Measurements from ENCODE around the gene KCNQ1. TPM values are rescaled to one million over a fixed set of nuclear protein-coding genes. Genes with fewer than 3 reads are reported as not detected.

The KCNQ1 gene
- total and polyA plus RNA-seq, 7 donors: 1.1 to 25.2 (median 3.8) TPM

GRCh38 chr11:2791139-2791520, 346.3 kb downstream of the KCNQ1 start:
- no peaks in the 10 kb centered on the region for H3K9me3 ChIP-seq
- no peak for TF ChIP-seq CTCF (IDR thresholded peaks at IDR 0.05)
- intact Hi-C loops (cut with DNase I): no loop called here
- H3K4me3 ChIP-seq: peak overlapping the region; percentile 25 to 59 (median 48)
- peak; percentile 52 for DNase-seq
- no peaks in the 10 kb centered on the region for H3K27me3 ChIP-seq
- peak overlapping the region in 2 of 4 donors; percentile 58 to 70 for H3K27ac ChIP-seq
- 58 to 86% methylated on average over 20 of the region's 20 CpGs for WGBS, 2 donors
- peaks cover 0 to 12% (median 10%) of the 10 kb centered on the region in 4 donors for H3K4me1 ChIP-seq
- H3K36me3 ChIP-seq: no peaks in the 10 kb centered on the region

- H3K27ac ChIP-seq: peak overlapping the region; percentile 25 to 70 (median 52)
- intact Hi-C loops (cut with DNase I): no loop called here
- no peak for TF ChIP-seq POLR2A (IDR thresholded peaks at IDR 0.05)
- TF ChIP-seq POLR2AphosphoS5 (IDR thresholded peaks at IDR 0.05): no peak
- no peak for TF ChIP-seq EP300 (IDR thresholded peaks at IDR 0.05)
- TF ChIP-seq CTCF (IDR thresholded peaks at IDR 0.05): no peak
These were observed 346.9 kb downstream of the KCNQ1 start for GRCh38 chr11:2791521-2792380.

GRCh38 chr11:2792381-2793250, 347.8 kb downstream of the KCNQ1 start:
- H3K27me3 ChIP-seq: no peaks in the 10 kb centered on the region
- H3K9me3 ChIP-seq: no peaks in the 10 kb centered on the region
- TF ChIP-seq POLR2A (IDR thresholded peaks at IDR 0.05) (no peak), CTCF (IDR thresholded peaks at IDR 0.05) (no peak), EP300 (IDR thresholded peaks at IDR 0.05) (no peak), POLR2AphosphoS5 (IDR thresholded peaks at IDR 0.05) (no peak)
- intact Hi-C loops (cut with DNase I): no loop called here
- no peak overlapping the region for H3K4me3 ChIP-seq
- 94 to 95% methylated on average over 28 of the region's 28 CpGs for WGBS, 2 donors
- H3K27ac ChIP-seq: peak overlapping the region in 1 of 4 donors; percentile 58
- peak; percentile 60 for DNase-seq
- H3K36me3 ChIP-seq: no peaks in the 10 kb centered on the region
- H3K4me1 ChIP-seq: peaks cover 0 to 12% (median 10%) of the 10 kb centered on the region in 4 donors

More at GRCh38 chr11:2791521-2792380, 346.9 kb downstream of the KCNQ1 start:
- Histone ChIP-seq H3K36me3 (no peaks in the 10 kb centered on the region), H3K4me1 (peaks cover 0 to 12% (median 10%) of the 10 kb centered on the region in 4 donors), H3K9me3 (no peaks in the 10 kb centered on the region), H3K4me3 (peak overlapping the region; percentile 25 to 59 (median 48)), H3K27me3 (no peaks in the 10 kb centered on the region)
- DNase-seq: peak; percentile 62
- WGBS, 2 donors: 11 to 24% methylated on average over 71 of the region's 71 CpGs

- Histone ChIP-seq H3K4me3 (no peak overlapping the region), H3K9me3 (no peaks in the 10 kb centered on the region), H3K27me3 (no peaks in the 10 kb centered on the region), H3K4me1 (peaks cover 0 to 12% (median 10%) of the 10 kb centered on the region in 4 donors), H3K27ac (no peak overlapping the region), H3K36me3 (no peaks in the 10 kb centered on the region)
- WGBS, 2 donors: 93 to 94% methylated on average over 4 of the region's 4 CpGs
- intact Hi-C loops (cut with DNase I): no loop called here
- no peak for DNase-seq
- no peak for TF ChIP-seq CTCF (IDR thresholded peaks at IDR 0.05)
- TF ChIP-seq POLR2A (IDR thresholded peaks at IDR 0.05): no peak
- TF ChIP-seq POLR2AphosphoS5 (IDR thresholded peaks at IDR 0.05): no peak
- no peak for TF ChIP-seq EP300 (IDR thresholded peaks at IDR 0.05)
These were observed 348.9 kb downstream of the KCNQ1 start for GRCh38 chr11:2793701-2794045.

Data from sigmoid colon (tissue), 7 donors.